Activated CD8-positive, alpha-beta memory T cell treated with anti-CD3 and anti-CD28 coated beads for 4 hours (primary cell): Measurements from ENCODE around the gene FBXL17.
"Not testable (repeated sequence)": the region's sequence is repeated elsewhere in the genome, so short reads cannot be mapped to it uniquely, and the experiment has no call there.

Source experiments
- DNase-seq, 2 donors: peaks; one replicate each; pipeline ENCODE4 v3.0.0-alpha.2; 2020; ENCODE audit warnings: low read depth in 2 of 2

Gene FBXL17

DNA sequence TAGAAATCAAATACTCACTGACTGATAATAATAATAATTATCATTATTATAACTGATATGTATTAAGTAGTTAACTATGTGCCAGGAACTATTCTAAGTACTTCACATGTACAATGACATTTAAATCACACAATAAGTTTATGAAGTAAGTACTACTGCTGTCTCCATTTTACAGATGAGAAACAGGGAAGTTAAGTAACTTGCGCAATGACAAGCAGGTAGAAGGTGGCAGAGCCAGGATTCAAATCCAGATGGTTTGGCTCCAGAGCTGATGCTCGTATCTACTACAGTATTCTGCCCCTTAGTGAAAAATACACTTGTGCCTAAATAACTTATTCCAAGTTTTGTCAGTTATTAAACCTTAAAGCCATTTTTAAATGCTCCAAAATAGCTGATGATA, 217.3 kb downstream of the FBXL17 start:
- no peak for DNase-seq

DNA sequence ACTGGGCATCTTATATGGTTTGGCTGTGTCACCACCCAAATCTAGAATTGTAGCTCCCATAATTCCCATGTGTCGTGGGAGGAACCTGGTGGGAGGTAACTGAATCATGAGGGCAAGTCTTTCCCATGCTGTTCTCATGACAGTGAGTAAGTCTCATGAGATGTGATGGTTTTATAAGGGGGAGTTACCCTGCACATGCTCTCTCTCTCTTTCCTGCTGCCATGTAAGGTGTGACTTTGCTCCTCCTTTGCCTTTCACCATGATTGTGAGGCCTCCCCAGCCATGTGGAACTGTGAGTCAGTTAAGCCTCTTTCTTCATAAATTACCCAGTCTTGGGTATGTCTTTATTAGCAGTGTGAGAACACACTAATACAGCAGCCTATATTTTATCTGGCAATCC, 229.0 kb downstream of the FBXL17 start:
- not testable (repeated sequence) for DNase-seq

DNA sequence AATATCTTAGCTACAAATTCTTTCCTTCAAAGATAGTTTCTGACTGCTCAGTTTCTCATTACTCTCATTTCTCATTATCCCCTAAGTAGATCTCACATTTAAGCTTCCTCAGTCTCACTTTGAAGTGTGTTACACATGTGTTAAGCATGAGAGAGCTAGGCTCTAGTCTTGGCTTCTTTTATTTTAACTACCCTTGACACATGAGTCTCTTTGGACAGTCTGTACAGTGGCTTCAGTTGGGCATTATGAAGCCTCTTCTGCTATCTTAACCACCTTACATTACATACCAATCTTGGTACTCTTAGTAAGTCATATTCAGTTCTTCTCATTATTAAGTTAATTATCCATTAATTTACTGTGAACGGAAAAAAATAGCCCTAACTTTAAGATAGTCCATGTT, 232.5 kb downstream of the FBXL17 start:
- no peak for DNase-seq

DNA sequence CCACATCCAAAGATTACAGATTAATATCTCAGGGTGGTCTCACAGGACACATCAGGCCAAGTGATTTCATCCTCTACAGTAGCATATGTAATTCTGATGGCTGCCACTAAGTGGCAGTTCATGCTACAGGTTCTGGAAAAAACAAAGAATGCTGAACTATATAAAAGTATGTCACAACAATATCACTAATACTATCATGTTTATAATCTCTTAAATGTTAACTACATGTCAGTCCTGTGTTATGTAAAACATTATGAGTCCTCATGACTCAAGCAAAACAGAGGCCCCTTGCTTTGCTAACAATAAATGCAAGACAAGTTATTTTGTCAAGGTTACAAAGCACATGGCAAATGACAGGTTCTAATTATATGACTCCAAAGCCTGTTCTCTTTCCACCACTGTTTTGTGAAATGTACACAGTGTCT, 233.2 kb downstream of the FBXL17 start:
- no peak for DNase-seq

DNA sequence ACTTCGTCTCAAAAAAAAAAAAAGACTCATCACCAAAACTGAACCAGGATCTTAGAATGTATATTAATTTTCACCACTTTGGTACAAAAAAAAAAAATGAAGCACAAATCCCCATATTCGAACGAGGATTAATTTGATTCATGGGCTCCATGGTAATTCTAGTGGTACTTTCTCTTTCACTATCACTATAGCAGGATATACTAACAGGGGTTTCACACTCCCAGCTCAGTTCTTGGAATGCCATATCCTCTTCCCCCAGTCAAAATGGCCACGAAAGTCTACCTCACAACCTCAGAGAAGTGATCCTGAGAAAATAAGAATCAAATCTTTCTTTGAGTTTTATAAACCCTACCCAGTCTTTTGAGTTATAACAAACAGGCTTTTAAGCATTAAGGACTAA, 235.7 kb downstream of the FBXL17 start:
- no peak for DNase-seq

DNA sequence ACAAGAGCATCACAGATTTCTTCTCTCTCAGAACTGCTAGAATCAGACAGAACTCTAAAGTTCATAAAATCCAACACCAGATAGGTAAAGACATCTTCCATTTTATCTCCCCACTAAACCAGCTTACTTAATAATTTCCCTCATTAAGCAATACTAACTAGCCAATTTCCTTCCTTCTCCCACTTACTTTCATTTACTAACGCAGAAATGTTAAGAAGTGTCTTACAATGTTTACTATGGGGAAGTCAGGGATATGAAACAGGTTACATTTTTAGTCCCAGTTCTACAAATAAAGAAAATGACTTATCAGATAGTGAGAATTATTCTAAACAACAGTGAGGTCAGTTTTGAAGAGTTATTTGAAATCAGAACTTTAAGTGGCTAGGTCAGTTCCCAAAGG, 236.5 kb downstream of the FBXL17 start:
- DNase-seq: no peak

DNA sequence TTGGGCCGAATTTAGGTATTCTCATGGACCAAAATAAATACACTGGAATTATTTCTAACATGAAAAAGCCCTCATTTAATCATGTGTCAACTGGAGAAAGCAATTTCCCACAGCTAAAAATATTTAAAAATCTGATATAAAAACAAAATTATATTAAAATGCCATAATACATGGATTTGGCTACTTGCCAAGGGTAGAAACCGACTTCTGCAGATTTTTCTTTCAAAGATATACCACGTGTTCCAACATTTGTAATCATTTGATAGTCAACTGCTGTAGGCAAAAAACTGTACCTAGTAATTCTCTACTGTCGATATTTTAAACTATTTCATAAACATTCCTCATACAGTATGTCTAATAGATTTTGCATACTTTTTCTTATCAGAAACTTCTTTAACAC, 237.6 kb downstream of the FBXL17 start:
- DNase-seq: no peak

DNA sequence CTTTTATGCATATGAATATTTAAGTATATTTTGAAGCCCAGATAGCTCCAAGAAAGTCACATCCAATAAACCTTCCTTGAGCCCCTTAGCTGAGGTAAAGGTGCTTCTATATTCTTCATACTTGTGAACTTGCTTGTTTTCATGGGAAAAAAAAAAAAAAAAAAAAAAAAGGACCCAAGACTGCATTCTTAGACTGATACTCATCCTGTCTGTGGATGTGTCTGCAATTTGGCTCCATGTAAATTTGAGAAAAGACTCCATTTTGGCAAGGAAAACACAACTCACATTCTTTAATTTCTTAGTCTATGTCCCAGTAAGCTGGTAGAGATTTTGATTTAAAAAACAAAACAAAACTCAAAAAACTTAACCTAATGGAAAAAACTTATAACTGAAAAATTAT, 238.3 kb downstream of the FBXL17 start:
- DNase-seq: no peak

DNA sequence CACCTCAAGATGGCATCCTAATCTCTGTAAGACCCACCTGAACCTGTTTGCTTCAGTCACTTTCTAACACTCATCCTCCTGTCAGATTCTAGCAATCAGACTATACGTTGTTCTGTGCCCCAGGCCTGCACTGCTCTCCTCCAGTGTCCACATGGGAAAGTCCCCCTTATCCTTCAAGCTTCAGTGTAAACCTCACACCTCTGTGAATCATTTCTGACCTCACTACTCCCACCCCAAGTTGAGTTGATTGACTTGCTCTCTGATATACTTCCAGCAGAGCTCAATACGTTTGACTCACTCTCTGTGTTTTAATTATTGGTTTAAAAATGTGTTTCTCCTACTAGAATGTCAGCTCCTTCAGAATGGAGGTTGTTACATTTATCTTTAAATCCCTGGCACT, 240.2 kb downstream of the FBXL17 start:
- no peak for DNase-seq

DNA sequence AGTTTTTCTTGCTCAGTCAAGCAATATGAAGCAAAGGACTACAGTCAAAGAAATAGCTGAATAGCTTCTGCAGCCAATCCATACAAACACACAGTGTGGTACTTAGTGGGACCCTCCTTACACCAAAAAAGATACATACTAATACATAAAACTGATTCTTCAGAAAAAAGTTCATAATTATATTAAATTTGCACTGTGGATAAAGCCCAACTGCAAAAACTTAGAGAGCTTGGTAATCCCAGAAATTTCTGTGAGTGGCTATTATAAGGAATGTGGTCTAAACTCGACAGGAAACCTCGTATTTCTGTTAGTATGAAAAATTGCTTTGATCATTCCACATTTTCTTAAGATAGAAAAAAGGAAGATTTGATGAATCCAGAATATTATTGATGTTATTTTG, 245.4 kb downstream of the FBXL17 start:
- DNase-seq: no peak

DNA sequence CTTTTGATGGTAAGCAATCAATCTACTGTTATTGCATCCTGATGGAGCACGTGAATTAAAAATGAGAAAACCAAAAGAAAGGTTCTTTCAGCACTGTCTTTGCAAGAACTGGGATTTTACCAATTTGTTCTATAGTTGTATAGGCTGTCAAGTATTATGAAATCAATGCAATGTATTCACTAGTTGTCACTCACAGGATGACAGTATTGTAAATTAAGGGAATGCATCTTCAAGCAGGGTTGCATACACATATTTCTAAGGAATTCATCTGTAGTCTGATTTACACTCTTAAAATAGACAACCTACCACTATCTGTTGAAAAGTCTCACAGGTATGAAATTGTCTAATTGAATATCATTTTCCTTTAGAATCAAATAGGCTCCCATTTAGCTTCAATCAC, 252.8 kb downstream of the FBXL17 start:
- DNase-seq: no peak

DNA sequence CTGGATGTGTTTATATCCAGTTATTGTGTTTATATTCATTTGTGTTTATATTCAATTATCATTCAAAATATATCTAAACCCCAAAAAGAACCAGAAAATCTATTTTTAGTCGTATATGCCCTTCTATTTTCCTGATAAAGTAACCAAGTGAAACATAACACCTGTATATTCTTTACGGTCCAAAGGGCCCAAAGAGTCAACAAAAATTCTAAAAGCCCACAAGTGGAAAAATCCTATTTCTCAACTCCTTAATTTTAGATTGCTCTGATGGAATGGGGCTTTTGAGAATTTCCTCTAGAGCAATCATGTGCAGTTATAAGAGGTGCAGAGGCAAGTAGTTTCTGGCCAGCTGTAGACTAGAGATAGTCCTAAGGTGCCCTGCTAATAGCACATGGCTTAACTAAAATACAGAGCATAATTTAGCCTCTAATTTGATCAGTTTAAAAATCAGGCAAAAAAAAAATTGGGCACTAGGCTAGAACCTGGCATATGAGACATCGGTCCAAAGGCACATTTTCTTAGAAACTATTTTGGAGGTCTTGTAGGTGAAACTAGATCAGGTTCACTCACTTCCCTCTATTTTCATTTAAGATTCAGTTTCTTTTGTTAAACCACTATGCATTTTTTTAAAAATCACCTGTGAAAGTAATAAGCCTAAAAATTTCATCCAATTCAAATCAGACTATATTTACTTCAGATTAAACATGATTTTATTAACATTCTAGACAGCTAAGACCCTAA, 256.0 kb downstream of the FBXL17 start:
- DNase-seq: no peak

DNA sequence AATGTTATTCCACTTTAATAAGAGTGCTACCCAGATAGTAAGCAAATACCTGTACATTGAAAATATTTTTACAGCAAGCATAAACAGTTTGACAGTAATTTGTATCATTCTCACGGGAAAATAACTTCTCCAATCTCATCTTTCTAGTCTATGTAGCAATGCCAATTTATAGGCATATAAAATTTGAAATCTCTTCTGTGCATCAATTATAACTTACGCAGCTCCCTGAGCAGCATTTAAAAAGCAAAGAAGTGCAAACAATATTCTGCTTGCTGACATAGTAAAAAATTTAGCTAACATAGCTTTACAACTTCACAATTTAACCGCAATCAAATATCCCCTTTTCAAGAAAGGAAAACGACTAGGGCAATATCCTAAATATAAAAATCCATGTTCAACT, 257.3 kb downstream of the FBXL17 start:
- no peak for DNase-seq

DNA sequence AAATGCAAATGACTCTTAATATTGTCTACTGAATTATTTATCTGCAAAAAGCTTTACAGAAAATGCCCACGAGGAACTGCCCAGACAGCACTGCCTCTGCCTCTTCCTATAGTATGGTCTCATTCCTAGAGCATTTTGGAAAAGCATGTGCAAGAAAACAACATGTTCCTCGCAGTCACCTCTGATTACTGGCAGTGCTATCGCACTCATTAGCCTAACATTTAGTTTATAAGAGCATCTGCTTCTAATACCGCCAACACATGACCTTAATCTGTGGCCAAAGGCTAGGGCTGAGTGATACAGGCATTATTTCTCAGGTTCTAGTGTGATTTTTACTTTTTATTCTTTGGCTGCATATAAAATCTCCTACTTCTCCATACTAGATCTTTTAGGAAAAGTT, 259.2 kb downstream of the FBXL17 start:
- DNase-seq: no peak

DNA sequence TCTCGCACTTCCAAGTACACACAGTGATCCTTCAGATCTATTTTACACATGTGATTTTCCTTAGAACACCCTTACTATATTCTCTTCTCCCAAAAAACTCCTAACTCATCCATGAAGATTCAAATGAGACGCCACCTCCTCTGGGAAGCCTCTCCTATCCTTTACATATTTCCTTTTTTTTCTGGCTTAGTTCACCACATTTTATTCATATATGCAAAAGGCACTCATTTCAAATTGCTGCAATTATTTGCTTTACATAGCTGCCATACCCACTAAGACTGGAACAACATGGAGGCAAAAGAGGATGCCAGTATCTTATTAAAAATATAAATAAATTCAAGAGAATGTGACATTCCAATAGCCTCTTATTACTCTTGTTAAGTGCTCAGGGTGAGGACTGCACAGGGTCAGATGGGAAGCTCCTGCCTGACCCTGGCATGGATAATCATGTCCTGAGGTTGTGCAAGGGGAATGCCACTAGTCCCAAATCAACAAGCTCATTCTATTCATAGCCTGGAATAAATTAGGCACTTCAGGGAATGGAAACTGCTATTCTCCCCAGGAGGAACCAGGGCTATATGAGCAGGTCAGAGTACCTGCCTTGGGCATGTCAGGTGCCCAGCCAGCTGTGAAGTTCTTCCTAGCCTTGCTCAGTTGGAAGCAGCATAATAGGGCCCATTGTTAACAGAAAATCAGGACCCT, 262.9 kb downstream of the FBXL17 start:
- DNase-seq: no peak

DNA sequence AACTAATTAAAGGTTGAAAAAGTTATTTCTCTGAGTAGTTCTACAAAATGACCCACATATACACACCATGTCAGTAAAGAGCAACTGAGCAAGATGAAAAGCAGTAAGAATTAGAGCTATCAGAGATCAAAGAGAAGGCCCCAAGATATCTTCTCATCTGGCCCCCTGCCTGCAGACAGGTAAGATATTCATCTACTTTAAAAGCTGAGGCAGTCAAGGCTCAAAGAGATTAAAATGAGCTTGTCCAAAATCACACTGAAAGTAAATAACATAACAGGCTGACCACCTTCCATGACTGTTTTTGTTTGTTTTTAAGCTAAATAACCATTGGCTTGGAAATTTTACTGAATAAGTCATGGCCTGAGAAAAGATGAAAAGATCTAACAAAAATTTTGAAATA, 266.2 kb downstream of the FBXL17 start:
- DNase-seq: no peak

DNA sequence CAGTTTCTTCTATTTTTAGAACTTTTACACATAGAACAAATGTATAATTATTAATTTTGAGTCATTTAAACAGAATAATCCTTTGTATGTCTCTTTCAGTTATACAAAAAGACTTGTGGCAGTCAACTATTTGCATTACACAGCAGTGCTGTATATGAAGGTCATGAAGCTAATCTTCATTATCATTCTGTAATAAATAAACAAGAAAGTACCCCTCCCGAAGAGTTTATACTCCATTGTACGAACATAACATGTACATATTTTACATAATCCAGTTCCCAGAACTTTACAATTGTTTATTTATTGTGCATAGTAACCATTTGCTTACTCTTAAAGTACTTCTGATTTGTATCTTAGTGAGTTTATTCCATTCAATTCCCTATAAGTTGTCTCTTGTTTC, 267.9 kb downstream of the FBXL17 start:
- DNase-seq: no peak

DNA sequence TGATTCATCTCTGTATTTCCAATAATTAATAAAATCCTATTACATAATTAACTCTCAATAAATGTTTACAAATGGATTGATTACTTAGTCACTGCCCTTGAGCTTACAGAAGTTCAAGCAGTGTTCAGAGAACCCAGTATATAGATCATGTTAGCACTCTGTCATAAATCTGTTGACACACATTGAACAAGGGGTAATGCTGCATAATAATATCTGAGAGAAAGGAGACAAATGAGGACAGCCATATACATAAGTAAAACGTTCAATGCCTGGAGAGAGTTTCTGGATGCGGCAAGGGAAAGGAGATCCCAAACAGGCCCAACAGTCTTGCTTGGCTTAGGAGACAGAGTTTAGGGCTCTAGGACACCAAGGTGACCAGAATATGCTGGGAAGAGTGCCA, 270.2 kb downstream of the FBXL17 start:
- no peak for DNase-seq

DNA sequence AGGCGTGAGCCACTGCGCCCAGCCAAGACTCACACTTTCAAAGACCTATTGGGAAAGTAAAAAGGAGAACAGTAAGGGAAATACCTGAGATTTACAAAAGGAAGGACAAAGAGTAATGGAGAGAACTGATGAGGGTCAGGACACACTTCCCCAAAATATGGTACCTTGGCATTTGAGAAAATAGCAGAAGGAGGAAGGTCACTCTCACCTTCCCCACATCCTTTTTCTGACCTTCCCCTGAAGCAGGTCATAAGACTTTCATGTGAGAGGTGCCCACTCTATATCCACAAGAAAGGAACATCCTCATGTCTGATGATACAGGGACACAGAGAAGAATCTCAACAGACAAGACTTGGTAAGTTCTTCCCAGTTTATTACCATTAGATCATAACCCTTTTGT, 272.8 kb downstream of the FBXL17 start:
- DNase-seq: no peak

DNA sequence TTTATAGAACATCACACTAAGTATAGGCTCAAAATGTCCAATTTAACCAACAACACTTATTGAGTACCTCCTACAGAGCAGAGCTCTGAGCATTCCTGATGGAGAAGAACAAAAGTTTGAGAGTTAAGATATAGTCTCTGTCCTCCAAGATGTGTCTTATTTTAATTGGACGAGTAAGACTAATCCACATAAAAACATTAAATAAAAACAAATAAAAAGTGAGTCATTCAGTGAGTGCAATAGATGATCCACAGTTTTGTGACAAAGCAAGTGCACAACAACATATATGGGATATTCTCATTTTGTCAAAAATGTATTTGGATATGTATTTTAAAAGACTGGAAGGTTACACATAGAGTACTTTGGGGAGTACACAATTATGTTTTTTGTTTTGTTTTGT, 277.4 kb downstream of the FBXL17 start:
- no peak for DNase-seq

DNA sequence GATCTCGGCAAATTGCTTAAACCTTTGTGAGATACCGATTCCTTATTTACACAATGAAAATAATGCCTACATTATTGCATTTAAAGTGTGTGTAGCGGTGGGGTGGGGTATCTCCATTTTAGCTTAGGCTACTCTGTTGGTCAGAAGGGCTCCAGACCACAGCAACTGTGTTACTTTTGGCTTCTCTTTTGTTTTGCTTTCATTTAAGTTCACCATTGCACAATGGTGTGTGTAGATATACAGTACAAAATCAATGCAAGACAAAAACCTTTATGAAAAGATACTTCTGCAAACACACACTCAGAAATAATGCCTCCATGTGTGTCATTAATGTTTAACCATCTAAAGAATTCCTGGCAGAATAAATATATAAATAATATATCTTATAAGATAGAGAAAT, 279.4 kb downstream of the FBXL17 start:
- no peak for DNase-seq

DNA sequence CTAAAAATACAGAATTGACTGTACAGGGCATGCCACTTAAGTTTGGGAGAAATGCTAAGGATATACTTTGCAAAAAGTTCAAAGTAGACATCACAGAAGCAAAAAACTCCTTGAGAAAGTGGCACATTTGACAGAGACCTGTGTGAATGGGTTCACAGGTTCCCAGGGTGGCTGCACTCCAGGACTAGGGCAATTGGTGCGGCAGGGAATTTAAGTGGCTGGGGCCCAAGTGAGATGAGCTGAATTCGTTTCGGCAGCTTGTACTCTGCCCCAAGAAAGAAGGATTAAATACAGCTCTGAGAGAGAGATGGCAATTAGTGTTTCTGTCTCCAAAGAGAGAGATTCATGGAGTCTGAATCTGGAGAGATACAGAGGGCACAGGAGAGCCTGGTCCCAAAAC, 280.1 kb downstream of the FBXL17 start:
- DNase-seq: no peak

DNA sequence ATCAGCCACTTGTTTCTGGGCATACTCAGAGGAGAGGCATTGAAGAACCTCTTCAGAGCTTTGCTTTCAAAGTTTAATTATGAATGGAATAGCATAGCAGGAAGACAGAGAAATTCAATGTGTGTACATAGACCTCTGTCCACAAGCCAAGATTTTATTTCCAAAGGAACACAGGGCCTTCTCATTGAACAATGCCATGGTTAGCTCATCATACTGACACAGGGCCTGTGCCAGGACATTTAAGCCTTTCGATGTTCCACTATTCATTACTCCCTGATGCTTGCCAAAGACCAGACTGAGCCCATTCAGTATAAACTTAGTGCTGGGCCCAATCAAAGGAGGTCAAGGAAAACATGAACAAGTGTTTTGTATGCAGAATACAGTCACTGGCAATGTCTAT, 280.8 kb downstream of the FBXL17 start:
- DNase-seq: no peak

DNA sequence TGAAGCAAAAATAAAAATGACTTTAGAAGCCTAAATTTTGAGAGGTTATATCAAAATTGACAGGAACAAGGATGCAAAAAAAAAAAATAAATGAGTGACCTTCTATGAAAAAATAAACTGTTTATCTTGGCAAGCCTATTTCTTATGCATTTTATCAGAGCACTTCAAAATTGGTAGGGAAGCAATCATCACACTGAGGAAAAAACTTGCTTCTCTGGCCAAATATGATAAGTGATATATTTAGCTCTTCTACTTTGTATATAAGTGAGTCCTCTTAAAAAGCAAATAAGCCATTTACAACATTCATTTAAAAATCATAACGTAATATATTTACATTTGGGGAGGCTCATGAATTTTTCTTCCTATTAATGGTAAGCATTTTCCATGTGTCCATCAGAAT, 287.1 kb downstream of the FBXL17 start:
- no peak for DNase-seq
